GM19328 (cell line): ENCODE results near the gene LCLAT1.

Experiments
- ATAC-seq: cut with Tn5 transposase; IDR thresholded peaks from one replicate; pipeline ENCODE4 v1.9.1; 2021; ENCODE audit warnings: mild to moderate bottlenecking, moderate library complexity; ENCODE audit not compliant: unreplicated experiment

Gene LCLAT1

GRCh38 chr2:30422444-30423040 lies 24.5 kb upstream of the LCLAT1 start:
- ATAC-seq = peak; percentile 76

DNA sequence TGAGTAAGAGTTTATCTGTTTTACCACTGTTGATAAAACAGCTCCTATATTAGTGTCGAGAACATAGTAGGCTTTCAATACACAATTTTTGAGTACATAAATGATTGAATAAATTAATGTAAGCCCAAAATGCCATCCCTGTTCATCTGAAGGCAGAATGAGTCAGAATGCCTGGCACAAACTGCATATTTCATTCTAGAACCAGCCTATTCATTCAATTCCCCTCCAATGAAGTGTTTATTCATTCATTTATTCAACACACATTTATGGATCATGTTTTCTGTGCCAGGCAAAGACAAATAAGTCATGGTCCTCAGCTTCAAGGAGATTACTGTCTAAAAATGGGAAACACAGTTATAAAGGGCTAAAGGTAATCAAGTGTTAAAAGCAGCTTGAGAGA lies 22.8 kb upstream of the LCLAT1 start:
- ATAC-seq = no peak

DNA sequence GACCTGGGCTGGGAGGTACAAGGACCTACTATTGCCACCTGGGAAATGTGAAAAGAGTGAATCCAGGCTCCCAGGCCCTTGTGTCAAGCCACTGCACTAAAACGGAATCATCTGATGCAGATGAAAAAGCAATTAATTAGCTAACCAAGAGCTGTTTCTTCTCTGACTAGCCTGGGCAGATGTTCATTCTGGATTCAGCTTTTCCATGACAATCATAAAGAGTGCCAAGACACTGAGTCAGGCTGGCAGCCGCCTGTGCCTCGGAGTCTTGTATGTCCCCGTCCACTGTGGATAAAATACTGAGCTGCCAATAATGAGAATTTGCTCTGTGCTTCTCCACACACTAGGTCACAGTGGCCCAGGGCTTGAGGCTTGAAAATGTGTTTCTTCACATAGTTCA lies 21.7 kb upstream of the LCLAT1 start:
- ATAC-seq = no peak

GRCh38 chr2:30427606-30428347 lies 19.3 kb upstream of the LCLAT1 start:
- ATAC-seq = no peak

DNA sequence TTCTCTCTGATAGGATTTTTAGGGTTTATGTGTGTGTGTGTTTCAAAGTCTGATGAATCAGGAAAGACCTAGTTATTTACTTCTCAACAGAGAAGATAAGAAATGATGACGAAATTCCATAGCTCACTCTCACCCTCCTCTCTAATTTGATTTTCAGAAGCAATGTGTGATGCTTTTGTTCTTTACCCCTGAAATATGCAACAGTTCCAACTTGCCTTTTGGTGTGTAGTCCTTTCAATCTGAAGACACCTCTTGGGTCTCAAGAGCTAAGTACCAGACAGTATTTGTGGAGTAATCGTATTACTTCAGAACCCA lies 18.7 kb upstream of the LCLAT1 start:
- ATAC-seq = no peak

- no peak for ATAC-seq
These were observed 18.1 kb upstream of the LCLAT1 start for GRCh38 chr2:30428827-30429461.

DNA sequence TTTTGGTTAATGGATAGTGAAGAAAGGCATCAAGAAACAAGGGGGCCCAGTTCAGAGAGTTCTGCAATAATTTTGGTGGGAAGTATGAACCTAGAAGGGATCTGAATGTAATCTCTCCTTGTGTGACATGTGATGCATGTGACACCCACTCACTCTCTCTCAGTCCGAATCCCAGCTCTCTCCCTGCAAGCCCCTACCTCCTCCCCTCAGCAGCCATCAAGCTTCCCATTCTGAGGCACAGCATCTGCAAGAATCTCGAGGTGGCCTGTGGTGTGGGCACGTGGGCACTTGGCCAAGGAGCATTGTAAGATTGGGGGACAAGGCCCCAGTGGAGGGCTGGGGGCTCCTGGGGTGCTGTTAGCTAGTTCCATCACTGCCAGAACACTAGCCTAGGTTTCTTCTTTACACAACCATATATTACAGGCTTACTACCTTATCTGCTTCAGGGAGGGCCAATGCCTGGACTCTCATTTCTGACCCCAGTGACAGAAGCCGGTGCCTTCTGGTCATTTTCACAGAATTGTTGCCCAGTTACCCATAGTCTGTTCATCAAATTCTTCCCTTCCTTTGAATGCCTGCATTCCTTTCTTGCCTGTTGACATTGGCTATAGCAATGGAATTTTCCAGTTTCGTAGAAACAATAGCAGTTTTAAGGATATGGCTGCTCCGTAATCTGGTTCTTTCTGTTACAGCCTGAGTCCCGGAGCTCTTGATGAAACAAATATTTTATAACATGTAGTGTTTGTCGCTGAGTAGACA lies 13.3 kb upstream of the LCLAT1 start:
- ATAC-seq = no peak

DNA sequence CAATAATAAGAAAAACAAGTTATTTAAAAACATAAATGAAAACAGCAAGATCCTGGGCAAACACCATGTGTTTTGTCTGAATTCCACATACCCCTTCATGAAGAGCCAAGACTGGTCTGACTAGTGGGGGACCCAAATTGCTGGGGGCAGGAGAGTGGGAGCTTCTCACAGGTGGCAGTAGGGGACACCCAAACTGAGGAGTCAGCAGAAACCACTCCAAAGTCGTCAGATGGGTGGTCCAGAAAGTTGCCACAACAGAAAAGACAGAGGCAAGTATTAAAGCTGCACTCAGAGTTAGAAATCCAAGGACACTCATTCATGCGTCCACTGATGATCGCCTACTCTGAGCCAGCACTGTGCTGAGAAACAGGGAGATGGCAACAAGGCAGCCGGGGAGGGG lies 12.3 kb upstream of the LCLAT1 start:
- no peak for ATAC-seq

DNA sequence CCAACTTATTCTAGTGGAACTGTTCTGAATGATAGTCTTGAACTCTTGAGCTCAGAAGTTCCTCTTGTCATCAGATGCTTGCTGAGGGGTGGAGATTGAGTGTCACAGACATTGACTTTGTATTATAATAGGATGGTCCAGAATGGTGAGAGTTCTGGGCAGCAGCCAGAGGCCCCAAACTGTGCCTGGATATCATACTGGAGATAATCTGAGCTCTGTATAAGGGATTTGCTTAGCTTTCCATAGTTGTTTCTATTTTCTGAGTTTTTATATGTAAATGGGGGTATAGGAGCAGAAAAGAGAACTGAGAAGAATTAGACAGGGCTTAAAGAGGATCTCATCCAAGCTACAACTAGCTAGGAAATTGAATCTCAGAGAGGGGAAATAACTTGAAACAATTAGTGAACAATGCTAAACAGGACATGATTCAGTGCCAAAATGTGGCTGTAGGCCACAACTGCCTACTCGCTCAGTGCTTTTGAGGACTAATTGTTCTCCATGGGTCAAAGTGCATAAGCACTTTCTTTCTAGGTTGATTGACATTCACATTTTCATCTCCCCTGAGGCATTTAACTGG lies 10.1 kb upstream of the LCLAT1 start:
- ATAC-seq = no peak

DNA sequence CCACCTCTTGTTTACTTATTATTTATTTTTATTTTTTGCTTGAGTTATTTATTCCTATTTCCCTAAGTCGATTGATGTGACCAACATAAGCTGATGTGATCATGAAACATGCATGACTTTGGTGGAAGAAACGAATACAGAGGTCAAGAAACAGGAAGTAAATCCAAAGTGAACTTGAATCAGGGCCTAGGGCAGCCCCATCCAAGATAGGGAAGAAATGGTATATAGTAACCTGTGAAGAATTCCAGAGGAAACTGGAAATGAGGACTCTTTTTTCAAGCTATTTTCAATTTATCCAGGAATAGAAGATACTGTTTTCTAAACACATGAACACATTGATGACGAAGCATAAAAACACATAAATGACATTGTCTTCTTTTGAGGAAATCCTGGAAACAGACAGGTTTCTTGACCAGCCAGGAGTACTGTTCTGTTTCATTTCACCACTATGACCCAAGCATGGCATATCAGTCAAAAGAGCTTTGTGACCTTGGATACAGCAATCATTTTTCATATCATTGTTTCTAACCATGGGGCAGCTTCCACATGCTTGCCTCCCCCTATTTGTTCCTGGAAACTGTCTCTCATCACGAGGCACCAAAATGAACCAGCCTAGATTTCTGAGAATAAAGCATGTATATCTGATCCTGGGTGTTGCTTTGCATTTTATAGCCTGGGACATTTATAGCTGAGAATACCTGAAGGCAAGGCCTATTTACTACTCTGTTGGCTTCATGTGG lies 9.1 kb upstream of the LCLAT1 start:
- ATAC-seq = no peak

DNA sequence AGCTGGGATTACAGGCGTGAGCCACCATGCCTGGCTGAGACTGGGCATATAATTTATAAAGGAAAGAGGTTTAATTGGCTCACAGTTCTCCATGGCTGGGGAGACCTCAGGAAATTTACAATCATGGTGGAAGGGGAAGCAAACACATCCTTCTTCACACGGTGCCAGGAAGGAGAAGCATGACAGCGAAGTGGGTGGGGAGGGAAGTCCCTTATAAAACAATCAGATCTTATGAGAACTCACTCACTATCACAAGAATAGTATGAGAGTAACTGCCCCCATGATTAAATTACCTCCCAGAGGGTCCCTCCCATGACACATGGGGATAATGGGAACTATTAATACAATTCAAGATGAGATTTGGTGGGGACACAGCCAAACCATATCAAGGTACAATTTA lies 7.8 kb upstream of the LCLAT1 start:
- ATAC-seq = no peak

GRCh38 chr2:30439879-30440278 lies 7.2 kb upstream of the LCLAT1 start:
- no peak for ATAC-seq

GRCh38 chr2:30441023-30441422 lies 6.0 kb upstream of the LCLAT1 start:
- ATAC-seq = no peak

- ATAC-seq = no peak
These were observed 4.0 kb upstream of the LCLAT1 start for GRCh38 chr2:30443081-30443480.

DNA sequence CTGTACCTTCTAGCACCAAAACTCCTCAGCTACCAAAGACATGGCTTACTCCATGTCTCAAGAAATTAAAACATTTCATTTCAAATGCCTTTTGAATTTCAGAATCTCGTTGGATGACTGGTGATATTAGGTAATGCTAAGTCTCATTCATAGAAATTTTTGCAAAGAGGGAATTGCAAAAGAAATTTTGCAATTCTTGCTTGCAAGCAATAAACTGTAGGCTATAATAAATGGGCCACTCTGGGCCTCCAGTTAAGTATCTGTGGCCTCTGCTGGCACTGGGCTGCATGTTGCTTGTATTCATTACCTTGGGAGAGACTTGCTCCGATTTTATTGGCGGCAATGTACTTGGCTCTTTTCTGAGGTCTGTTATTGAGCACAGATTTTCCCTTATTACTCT lies 2.8 kb upstream of the LCLAT1 start:
- ATAC-seq = no peak

DNA sequence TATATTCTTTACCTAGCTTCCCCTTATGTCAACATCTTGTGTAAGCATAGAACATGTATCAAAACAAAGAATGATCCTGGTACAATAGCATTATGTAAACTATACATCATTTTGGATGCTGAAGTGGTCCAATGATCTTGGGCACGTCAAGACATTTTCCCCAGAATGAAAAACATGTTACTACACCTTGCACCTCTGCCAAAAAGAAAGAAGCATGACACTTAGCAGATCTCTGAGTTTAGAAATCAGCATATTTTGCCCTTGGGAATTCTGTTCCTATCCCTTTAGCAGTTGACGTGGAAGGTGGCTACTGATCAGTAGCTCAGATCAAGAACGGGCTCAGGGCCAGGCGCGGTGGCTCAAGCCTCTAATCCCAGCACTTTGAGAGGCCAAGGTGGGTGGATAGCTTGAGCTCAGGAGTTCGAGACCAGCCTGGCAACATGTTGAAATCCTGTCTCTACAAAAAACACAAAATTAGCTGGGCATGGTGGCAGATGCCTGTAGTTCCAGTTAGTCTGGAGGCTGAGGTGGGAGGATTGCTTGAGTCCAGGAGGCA lies 1.7 kb upstream of the LCLAT1 start:
- ATAC-seq = no peak

- no peak for ATAC-seq
These were observed 371 bp upstream of the LCLAT1 start for GRCh38 chr2:30446602-30447148.

GRCh38 chr2:30448308-30448707 lies 1.3 kb downstream of the LCLAT1 start:
- ATAC-seq = no peak

DNA sequence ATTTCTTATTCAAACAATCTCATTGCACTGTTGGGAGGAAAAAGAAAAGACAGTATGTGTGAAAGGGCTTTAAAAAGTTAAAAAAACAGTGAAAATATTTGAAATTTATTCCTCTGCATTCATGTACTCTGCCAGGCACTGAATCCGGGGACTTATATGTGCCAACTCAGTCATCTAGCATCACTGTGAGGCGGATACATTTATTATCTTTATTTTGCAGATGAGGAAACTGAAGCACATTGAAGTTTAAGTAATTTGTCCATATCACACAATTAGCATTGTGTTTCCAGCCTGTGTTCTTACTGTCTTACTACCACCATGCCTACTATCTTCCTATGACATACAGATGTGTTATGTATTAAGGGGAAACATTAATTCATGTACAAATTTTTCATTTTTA lies 1.8 kb downstream of the LCLAT1 start:
- ATAC-seq = no peak

DNA sequence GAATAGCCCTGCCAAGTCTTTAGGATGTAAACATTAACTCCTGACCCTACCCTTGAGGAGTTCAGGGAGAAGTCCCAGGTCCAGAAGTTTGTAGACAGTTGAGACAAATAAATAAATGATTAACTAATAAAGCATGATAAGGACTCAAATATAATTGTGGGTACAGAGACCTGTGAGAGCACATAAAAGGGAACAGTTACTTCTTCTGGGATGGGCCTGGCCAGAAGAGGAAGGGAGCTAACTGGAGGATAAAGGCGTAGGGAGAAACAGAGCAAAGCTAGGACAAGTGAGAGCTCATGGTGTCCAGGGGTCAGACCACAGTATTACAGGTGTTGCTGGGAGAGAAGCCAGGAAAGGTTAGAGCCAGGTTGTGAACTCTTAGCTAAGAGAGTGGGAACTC lies 3.0 kb downstream of the LCLAT1 start:
- ATAC-seq = no peak
